Nephron (organoid): ENCODE data around the gene CLP1.
"Not testable (repeated sequence)": the region's sequence is repeated elsewhere in the genome, so short reads cannot be mapped to it uniquely, and the experiment has no call there.

Experiments
- H3K27ac Mint-ChIP-seq, 3 experiments: 2 replicates each; pipeline ENCODE4 v1.8.0; 2020; ENCODE audit warnings: mixed read lengths in 3 of 3, mild to moderate bottlenecking in 2 of 3, moderate library complexity in 1 of 3
- H3K27me3 Mint-ChIP-seq: 2 replicates; pipeline ENCODE4 v1.8.0; 2021; ENCODE audit warnings: low read depth, mild to moderate bottlenecking, moderate library complexity, mixed read lengths
- H3K36me3 Mint-ChIP-seq: 2 replicates; pipeline ENCODE4 v1.8.0; 2020; ENCODE audit warnings: low read depth, mixed read lengths
- H3K4me1 Mint-ChIP-seq: 2 replicates; pipeline ENCODE4 v1.8.0; 2020; ENCODE audit warnings: mixed read lengths
- H3K4me3 Mint-ChIP-seq, 3 experiments: 2 replicates each; pipeline ENCODE4 v1.8.0; 2020; ENCODE audit warnings: mild to moderate bottlenecking in 3 of 3, mixed read lengths in 3 of 3, moderate library complexity in 2 of 3
- H3K9me3 Mint-ChIP-seq: 2 replicates; pipeline ENCODE4 v1.8.0; 2020; ENCODE audit warnings: mixed read lengths
- TF ChIP-seq, protein P1 (sequence below), 3 experiments: fragments of 200-600 bp; sonication (generic); IDR thresholded peaks; one replicate each; pipeline ENCODE4 v1.5.0; 2021; ENCODE audit warnings: antibody characterized with exemption in 3 of 3; ENCODE audit not compliant: unreplicated experiment in 3 of 3

Gene CLP1

DNA sequence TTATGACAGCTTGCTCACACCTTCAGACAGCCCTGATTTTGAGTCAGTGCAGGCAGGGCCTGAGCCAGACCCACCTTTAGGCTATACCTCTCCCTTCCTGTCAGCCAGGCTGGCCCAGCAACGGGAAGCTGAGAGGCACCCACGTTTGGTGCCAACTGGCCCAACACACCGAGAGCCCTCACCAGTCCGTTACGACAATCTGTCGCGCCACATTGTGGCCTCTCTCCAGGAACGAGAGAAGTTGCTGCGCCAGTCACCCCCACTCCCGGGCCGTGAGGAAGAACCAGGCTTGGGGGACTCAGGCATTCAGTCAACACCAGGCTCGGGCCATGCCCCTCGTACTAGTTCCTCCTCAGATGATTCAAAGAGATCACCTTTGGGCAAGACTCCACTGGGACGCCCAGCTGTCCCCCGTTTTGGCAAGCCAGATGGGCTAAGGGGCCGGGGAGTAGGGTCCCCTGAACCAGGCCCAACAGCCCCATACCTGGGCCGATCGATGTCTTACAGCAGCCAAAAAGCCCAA is 41.3 kb downstream of the CLP1 start:
- H3K4me3 Mint-ChIP-seq = no peak overlapping the region
- peaks cover 55% of the 10 kb centered on the region for H3K36me3 Mint-ChIP-seq
- TF ChIP-seq, protein P1, sequence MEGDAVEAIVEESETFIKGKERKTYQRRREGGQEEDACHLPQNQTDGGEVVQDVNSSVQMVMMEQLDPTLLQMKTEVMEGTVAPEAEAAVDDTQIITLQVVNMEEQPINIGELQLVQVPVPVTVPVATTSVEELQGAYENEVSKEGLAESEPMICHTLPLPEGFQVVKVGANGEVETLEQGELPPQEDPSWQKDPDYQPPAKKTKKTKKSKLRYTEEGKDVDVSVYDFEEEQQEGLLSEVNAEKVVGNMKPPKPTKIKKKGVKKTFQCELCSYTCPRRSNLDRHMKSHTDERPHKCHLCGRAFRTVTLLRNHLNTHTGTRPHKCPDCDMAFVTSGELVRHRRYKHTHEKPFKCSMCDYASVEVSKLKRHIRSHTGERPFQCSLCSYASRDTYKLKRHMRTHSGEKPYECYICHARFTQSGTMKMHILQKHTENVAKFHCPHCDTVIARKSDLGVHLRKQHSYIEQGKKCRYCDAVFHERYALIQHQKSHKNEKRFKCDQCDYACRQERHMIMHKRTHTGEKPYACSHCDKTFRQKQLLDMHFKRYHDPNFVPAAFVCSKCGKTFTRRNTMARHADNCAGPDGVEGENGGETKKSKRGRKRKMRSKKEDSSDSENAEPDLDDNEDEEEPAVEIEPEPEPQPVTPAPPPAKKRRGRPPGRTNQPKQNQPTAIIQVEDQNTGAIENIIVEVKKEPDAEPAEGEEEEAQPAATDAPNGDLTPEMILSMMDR (IDR thresholded peaks at IDR 0.05; ENCODE audit: unreplicated experiment in 3 of 3) = no peak
- H3K4me1 Mint-ChIP-seq = no peaks in the 10 kb centered on the region
- H3K27me3 Mint-ChIP-seq = no peaks in the 10 kb centered on the region
- no peak overlapping the region for H3K27ac Mint-ChIP-seq
- H3K9me3 Mint-ChIP-seq = no peaks in the 10 kb centered on the region

DNA sequence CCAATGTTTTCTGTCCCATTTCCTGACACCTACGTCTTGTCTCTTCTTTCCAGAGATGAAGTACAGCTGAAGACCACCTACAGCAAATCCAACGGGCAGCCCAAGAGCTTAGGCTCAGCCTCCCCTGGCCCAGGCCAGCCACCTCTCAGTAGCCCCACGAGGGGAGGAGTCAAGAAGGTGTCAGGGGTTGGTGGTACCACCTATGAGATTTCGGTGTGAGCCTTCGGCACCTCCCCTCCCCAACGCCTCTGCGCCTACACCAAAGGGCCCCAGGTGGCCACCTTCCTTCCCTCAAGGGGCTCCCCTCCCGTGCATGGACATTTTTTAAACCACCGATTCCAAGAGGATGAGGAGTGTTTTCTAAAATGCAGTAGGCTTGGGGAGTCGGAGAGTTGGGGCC is 42.3 kb downstream of the CLP1 start:
- peaks cover 63% of the 10 kb centered on the region for H3K36me3 Mint-ChIP-seq
- H3K9me3 Mint-ChIP-seq = no peaks in the 10 kb centered on the region
- H3K27me3 Mint-ChIP-seq = no peaks in the 10 kb centered on the region
- H3K27ac Mint-ChIP-seq = no peak overlapping the region
- H3K4me3 Mint-ChIP-seq = no peak overlapping the region
- no peaks in the 10 kb centered on the region for H3K4me1 Mint-ChIP-seq
- TF ChIP-seq, protein P1 (IDR thresholded peaks at IDR 0.05; ENCODE audit: unreplicated experiment in 3 of 3) = no peak

GRCh38 chr11:57700425-57700824 is 42.9 kb downstream of the CLP1 start:
- Mint-ChIP-seq H3K4me1 (no peaks in the 10 kb centered on the region), H3K27me3 (no peaks in the 10 kb centered on the region), H3K4me3 (no peak overlapping the region), H3K27ac (no peak overlapping the region), H3K36me3 (peaks cover 63% of the 10 kb centered on the region), H3K9me3 (no peaks in the 10 kb centered on the region)
- TF ChIP-seq, protein P1 (IDR thresholded peaks at IDR 0.05; ENCODE audit: unreplicated experiment in 3 of 3) = no peak

DNA sequence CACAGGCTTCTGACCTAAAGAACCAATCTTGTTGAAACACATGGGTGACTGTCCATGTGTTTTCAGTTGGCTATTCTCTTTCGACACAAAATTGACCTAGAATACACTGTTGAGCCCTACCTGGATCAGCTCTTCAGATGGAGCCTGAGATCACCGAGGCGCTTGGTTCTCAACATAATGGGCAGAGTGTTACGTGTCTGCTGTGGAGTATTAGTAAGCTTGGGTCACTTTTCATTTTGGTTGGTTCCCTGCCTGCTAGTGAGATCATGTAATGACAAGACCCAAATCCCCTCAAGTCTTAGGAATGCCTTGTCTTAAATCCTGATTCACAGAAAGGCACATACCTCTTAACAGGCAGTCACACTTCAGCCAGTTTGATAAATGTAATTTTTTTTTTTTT is 45.8 kb downstream of the CLP1 start:
- Mint-ChIP-seq H3K27ac (no peak overlapping the region), H3K4me1 (no peaks in the 10 kb centered on the region), H3K9me3 (no peaks in the 10 kb centered on the region), H3K36me3 (peaks cover 56% of the 10 kb centered on the region), H3K27me3 (no peaks in the 10 kb centered on the region), H3K4me3 (no peak overlapping the region)
- TF ChIP-seq, protein P1 (IDR thresholded peaks at IDR 0.05; ENCODE audit: unreplicated experiment in 3 of 3) = no peak

GRCh38 chr11:57704932-57705331 is 47.4 kb downstream of the CLP1 start:
- Mint-ChIP-seq H3K4me3 (no peak overlapping the region), H3K27me3 (no peaks in the 10 kb centered on the region), H3K9me3 (no peaks in the 10 kb centered on the region), H3K27ac (no peak overlapping the region), H3K4me1 (no peaks in the 10 kb centered on the region), H3K36me3 (peaks cover 50% of the 10 kb centered on the region)
- TF ChIP-seq, protein P1 (IDR thresholded peaks at IDR 0.05; ENCODE audit: unreplicated experiment in 3 of 3) = no peak

DNA sequence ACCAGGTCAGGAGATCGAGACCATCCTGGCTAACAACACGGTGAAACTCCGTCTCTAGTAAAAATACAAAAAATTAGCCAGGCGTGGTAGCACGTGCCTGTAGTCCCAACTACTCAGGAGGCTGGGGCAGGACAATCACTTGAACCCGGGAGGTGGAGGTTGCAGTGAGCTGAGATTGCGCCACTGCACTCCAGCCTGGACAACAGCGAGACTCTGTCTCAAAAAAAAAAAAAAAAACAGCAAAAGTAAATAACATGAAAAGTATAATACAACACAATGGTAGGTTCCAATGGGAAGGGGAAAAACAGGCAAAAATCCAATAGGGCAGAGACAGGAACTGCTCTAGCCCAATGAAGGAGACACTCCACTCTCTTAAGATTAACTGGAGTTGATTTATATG is 47.9 kb downstream of the CLP1 start:
- not testable (repeated sequence) for H3K27me3 Mint-ChIP-seq, H3K4me3 Mint-ChIP-seq, H3K4me1 Mint-ChIP-seq, H3K27ac Mint-ChIP-seq, H3K9me3 Mint-ChIP-seq
- H3K36me3 Mint-ChIP-seq = peaks cover 48% of the 10 kb centered on the region
